Measurements from ENCODE around the gene CTDSPL. TPM values are rescaled to one million over a fixed set of nuclear protein-coding genes. Genes with fewer than 3 reads are reported as not detected.

Gene CTDSPL
- total RNA-seq, 2 donors from 2014 or later = 59.3 to 60.3 TPM

DNA sequence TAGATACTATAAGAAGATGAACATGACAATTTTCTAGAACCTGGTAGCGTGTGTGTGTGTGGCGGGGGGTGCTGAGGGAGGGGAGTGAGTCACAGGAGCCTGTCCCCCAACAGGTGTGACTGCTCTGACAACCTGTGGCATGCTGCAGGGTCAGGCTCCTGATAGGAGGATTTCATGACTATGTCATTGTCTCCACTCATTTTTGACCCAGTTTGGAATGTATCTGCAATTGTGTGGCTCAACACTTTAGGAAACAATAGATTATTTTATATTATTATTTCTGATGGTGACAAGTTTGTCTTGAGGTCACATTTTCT is 119.6 kb downstream of the CTDSPL start:
- 91% methylated on average over 2 of the region's 2 CpGs for WGBS
- intact Hi-C loops (cut with DNase I) = no loop called here
- Histone ChIP-seq H3K27ac (peak overlapping the region in 1 of 2 donors; percentile 9), H3K9me3 (no peaks in the 10 kb centered on the region), H3K4me1 (replicated peaks) (peaks cover 6% of the 10 kb centered on the region), H3K4me3 (no peak overlapping the region), H3K36me3 (peaks cover 0 to 6% of the 10 kb centered on the region in 2 donors), H3K27me3 (replicated peaks; ENCODE audit: insufficient read depth) (no peaks in the 10 kb centered on the region)
- TF ChIP-seq, protein P1, sequence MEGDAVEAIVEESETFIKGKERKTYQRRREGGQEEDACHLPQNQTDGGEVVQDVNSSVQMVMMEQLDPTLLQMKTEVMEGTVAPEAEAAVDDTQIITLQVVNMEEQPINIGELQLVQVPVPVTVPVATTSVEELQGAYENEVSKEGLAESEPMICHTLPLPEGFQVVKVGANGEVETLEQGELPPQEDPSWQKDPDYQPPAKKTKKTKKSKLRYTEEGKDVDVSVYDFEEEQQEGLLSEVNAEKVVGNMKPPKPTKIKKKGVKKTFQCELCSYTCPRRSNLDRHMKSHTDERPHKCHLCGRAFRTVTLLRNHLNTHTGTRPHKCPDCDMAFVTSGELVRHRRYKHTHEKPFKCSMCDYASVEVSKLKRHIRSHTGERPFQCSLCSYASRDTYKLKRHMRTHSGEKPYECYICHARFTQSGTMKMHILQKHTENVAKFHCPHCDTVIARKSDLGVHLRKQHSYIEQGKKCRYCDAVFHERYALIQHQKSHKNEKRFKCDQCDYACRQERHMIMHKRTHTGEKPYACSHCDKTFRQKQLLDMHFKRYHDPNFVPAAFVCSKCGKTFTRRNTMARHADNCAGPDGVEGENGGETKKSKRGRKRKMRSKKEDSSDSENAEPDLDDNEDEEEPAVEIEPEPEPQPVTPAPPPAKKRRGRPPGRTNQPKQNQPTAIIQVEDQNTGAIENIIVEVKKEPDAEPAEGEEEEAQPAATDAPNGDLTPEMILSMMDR (IDR thresholded peaks at IDR 0.05) = no peak
- TF ChIP-seq POLR2A (IDR thresholded peaks at IDR 0.05) = no peak
- DNase-seq (ENCODE audit: low spot score) = no peak

DNA sequence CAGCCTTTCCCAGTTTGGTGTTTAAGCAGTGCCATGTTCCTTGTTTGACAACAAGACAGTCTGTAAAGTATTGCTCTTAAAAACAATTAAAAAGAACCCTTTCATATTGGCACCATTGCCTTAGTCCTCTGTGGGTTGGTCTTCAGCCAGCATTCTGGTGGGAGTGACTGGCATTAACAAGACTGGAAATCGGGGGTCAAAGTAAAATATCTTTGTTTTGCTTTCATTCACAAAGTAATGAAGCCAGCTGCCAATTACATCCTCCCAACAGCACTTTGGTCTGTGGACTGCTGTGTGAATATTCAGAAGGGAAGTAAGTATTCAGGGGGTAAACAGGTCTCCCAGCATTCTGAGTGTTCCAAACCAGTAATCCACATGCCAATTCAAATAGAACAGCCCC is 120.7 kb downstream of the CTDSPL start:
- no peak overlapping the region for H3K4me3 ChIP-seq
- TF ChIP-seq POLR2AphosphoS5 (IDR thresholded peaks at IDR 0.05) = no peak
- TF ChIP-seq, protein P1 (IDR thresholded peaks at IDR 0.05) = no peak
- no peak for TF ChIP-seq POLR2A (IDR thresholded peaks at IDR 0.05)
- WGBS = 42% methylated on average over 1 of the region's 1 CpG
- no peaks in the 10 kb centered on the region for H3K27me3 ChIP-seq (replicated peaks; ENCODE audit: insufficient read depth)
- intact Hi-C loops (cut with DNase I) = no loop called here
- H3K9me3 ChIP-seq = no peaks in the 10 kb centered on the region
- peaks cover 10% of the 10 kb centered on the region for H3K4me1 ChIP-seq (replicated peaks)
- no peak for DNase-seq (ENCODE audit: low spot score)
- no peaks in the 10 kb centered on the region for H3K36me3 ChIP-seq
- H3K27ac ChIP-seq = peak overlapping the region; percentile 8 to 9

DNA sequence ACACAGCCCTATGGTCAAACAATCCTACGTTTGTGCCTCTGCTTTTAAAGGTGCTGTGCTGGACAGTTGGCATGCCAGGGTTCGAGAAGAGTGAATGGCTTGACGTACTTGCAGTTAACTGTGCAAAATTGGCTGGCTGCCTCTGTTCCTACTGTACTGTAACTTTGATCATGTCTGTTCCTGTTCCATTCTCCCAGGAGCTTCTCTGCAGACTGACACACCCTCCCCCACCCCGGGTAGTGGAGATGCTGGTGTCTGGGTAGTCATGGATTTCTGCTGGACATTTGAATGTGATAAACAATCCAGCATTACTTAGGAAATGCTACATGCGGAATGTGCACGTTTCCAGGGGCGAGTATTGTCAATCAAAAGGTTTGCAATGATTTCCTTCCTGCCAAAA is 122.4 kb downstream of the CTDSPL start:
- peaks cover 10% of the 10 kb centered on the region for H3K4me1 ChIP-seq (replicated peaks)
- intact Hi-C loops (cut with DNase I) = no loop called here
- H3K27ac ChIP-seq = peak overlapping the region in 1 of 2 donors; percentile 76
- no peaks in the 10 kb centered on the region for H3K27me3 ChIP-seq (replicated peaks; ENCODE audit: insufficient read depth)
- peak; percentile 30 for TF ChIP-seq POLR2AphosphoS5 (IDR thresholded peaks at IDR 0.05)
- no peak for TF ChIP-seq POLR2A (IDR thresholded peaks at IDR 0.05)
- H3K4me3 ChIP-seq = no peak overlapping the region
- H3K9me3 ChIP-seq = no peaks in the 10 kb centered on the region
- DNase-seq (ENCODE audit: low spot score) = peak; percentile 57
- 45% methylated on average over 7 of the region's 7 CpGs for WGBS
- no peaks in the 10 kb centered on the region for H3K36me3 ChIP-seq

DNA sequence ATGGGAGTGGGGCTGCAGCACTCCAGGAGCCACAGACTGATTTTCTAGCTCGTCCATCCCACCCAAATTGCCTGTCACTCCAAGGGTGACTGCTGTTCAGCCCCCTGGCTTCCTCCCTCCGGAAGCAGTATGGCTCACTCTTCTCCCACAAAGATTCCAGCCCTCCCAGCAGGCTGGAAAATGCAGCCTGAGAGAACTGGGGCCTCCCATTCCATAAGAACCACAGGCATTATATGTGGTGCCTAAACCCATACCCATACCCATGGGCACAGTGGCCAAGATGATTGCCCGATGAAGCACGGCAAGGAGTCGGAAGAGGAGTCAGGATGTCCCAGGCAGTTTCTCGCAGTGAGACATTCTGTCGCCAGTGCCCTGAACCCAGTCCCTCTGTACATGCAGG is 122.9 kb downstream of the CTDSPL start:
- H3K9me3 ChIP-seq = no peaks in the 10 kb centered on the region

DNA sequence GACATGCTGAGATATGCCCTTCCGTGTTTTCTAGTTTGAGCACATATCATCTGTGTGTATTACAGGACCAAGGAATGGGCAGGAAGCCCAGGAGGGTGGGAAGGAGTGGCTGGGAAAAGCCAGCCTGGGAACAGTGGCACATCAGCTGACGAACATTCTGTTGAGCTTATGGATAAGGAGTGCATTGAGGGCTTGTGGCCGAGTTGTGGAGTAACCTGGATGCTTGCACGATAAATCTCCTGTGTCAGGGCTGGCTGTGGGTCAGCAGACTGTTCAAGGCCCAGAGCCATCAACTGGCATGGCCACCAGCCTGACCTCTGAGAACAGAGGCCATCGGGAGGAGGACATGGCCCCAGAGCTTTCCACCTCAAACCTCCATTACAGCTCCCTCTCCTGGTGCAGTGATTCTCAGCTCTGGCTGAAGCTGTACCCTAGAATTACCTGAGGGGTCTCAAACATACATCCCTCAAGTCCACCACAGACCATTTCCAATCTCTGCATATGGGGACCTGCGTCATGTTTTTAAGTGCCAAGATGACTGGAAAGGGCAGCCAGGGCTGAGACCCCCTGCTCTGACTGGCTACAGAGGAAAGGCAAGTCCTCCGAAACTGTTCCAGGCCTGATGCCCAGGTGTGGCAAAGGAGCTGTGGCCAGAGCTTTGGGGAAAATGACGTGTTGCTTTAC is 124.1 kb downstream of the CTDSPL start:
- TF ChIP-seq POLR2AphosphoS5 (IDR thresholded peaks at IDR 0.05) = peak; percentile 92
- TF ChIP-seq, protein P1 (IDR thresholded peaks at IDR 0.05) = no peak
- DNase-seq (ENCODE audit: low spot score) = peak; percentile 92
- intact Hi-C loops (cut with DNase I) = no loop called here
- no peak overlapping the region for H3K4me3 ChIP-seq
- peak overlapping the region; percentile 68 to 76 for H3K27ac ChIP-seq
- no peaks in the 10 kb centered on the region for H3K36me3 ChIP-seq
- peaks cover 10% of the 10 kb centered on the region for H3K4me1 ChIP-seq (replicated peaks)
- no peaks in the 10 kb centered on the region for H3K27me3 ChIP-seq (replicated peaks; ENCODE audit: insufficient read depth)
- WGBS = 57% methylated on average over 8 of the region's 8 CpGs
- H3K9me3 ChIP-seq = no peaks in the 10 kb centered on the region

More for the DNA sequence above, 122.9 kb downstream of the CTDSPL start:
- Histone ChIP-seq H3K27me3 (replicated peaks; ENCODE audit: insufficient read depth) (no peaks in the 10 kb centered on the region), H3K36me3 (no peaks in the 10 kb centered on the region), H3K4me1 (replicated peaks) (peaks cover 10% of the 10 kb centered on the region), H3K4me3 (no peak overlapping the region), H3K27ac (peak overlapping the region; percentile 68 to 76)
- intact Hi-C loops (cut with DNase I) = no loop called here
- TF ChIP-seq POLR2AphosphoS5 (IDR thresholded peaks at IDR 0.05) = no peak
- no peak for TF ChIP-seq POLR2A (IDR thresholded peaks at IDR 0.05)
- TF ChIP-seq, protein P1 (IDR thresholded peaks at IDR 0.05) = no peak
- WGBS = 100% methylated on average over 4 of the region's 7 CpGs
- DNase-seq (ENCODE audit: low spot score) = no peak

Data from prostate gland (tissue), 2 donors.